Measurements from ENCODE around the gene ZNF274.
A peak's percentile ranks its signal among the peaks of the same experiment; 100 is the strongest.
"Not testable (repeated sequence)": the region's sequence is repeated elsewhere in the genome, so short reads cannot be mapped to it uniquely, and the experiment has no call there.

Gene ZNF274

DNA sequence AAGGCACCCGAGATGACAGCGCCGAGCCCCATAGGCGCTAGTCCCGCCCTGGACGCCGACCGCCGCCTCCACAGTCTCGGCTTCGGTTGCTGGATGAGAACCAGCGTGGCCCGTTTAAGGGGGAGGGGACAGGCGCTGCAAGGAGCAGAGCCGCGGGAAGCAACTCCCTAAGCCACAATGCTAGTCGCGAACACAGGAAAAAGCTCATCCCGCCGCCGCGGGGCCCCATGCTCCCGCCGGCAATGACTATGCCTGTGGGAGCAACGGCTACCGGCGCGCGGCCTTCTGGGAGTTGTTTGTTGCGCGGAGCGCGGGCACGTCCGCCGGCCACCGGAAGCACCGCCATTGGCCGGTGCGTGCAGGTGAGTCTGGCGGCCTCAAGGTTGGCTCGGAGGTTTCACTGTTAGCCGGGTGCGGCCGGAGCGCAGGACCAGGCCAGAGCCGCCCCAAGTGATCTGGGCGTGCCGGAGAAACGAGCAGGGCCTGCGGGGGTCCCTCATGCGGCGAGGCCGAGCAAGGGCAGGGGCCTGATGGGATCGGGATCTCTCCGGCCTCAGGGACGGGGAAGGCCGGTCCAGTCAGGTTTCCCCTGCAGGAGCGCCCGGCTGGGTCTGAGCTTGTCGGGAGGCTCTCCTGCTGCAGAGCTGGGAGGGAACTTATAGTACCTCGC, 45.9 kb downstream of the ZNF274 start, which contains the start of gene ZNF544:
Gene ZNF544, plus strand, starts transcription at position 330 of the 670 bp plus-strand sequence. CDS start 15,110 bp downstream, outside the sequence.
- TF ChIP-seq, protein P1, sequence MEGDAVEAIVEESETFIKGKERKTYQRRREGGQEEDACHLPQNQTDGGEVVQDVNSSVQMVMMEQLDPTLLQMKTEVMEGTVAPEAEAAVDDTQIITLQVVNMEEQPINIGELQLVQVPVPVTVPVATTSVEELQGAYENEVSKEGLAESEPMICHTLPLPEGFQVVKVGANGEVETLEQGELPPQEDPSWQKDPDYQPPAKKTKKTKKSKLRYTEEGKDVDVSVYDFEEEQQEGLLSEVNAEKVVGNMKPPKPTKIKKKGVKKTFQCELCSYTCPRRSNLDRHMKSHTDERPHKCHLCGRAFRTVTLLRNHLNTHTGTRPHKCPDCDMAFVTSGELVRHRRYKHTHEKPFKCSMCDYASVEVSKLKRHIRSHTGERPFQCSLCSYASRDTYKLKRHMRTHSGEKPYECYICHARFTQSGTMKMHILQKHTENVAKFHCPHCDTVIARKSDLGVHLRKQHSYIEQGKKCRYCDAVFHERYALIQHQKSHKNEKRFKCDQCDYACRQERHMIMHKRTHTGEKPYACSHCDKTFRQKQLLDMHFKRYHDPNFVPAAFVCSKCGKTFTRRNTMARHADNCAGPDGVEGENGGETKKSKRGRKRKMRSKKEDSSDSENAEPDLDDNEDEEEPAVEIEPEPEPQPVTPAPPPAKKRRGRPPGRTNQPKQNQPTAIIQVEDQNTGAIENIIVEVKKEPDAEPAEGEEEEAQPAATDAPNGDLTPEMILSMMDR (IDR thresholded peaks at IDR 0.05; ENCODE audit: low read depth, low read length, missing control alignments), result peak; percentile 23
- DNase-seq (ENCODE audit: low read depth), result peak; percentile 41
- peak within 1 kb of the TSS; percentile 87 for H3K4me3 ChIP-seq (ENCODE audit: low read depth, low read length)

DNA sequence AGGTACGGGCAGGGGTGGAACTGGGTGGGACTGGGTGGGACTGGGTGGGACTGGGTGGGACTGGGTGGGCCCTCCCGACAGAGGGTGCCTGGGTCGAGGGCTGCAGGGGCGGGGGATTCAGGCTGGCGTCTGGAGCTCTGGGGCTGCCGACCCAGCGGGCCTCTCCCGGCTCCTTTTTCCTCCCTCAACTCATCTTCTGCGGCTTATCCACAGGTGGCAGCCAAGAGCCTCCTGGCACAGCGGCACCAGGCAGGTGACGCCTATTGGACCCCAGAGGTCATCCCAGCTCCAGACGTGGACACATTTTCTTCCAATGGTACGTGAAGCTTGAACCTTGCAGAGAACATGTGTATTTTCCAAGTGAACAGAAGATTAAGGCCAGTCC, 46.4 kb downstream of the ZNF274 start:
- H3K4me3 ChIP-seq (ENCODE audit: low read depth, low read length), result peak overlapping the region; percentile 87
- TF ChIP-seq, protein P1 (IDR thresholded peaks at IDR 0.05; ENCODE audit: low read depth, low read length, missing control alignments), result peak; percentile 57
- DNase-seq (ENCODE audit: low read depth), result peak; percentile 12

DNA sequence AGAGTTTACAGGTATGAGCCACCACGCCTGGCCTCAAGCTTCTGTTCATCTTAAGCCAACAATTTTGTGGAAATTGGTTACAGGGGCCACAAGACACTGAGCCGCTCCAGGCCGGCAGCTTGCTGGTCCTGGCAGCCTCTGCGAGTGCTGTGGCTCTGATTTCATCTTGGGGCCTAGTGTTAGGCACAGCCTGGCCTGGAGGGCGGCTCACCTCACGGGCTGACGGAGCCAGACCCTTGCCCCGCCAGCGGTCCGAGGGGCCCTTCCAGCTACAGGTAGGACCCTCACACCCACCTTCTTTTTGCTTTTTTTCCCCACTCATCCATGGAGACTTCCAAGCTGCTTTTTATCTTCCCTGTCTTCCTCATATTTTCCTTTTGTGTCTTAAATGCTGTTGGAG, 54.5 kb downstream of the ZNF274 start:
- H3K4me3 ChIP-seq (ENCODE audit: low read depth, low read length), result no peak overlapping the region
- TF ChIP-seq, protein P1 (IDR thresholded peaks at IDR 0.05; ENCODE audit: low read depth, low read length, missing control alignments), result no peak
- no peak for DNase-seq (ENCODE audit: low read depth)

DNA sequence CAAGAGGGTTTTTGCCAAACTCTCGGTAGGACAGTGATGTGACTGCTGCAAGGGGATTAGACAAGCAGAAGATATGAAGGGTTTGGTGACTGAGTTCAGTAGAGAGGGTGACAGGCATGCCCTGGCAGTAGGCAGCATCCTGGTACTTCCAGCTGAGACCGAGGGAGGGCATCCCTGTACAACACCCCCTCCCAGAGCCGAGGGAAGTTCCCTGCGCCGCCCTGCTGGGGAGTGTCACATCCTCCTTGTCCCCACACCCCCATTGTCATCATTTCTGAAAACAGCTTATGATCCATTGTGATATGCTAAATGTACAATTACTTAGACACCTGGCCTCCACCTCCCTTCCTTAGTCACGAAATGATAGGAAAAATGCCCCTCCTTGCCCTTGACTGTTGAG, 60.5 kb downstream of the ZNF274 start:
- H3K4me3 ChIP-seq (ENCODE audit: low read depth, low read length), result no peak overlapping the region
- no peak for DNase-seq (ENCODE audit: low read depth)
- TF ChIP-seq, protein P1 (IDR thresholded peaks at IDR 0.05; ENCODE audit: low read depth, low read length, missing control alignments), result no peak

DNA sequence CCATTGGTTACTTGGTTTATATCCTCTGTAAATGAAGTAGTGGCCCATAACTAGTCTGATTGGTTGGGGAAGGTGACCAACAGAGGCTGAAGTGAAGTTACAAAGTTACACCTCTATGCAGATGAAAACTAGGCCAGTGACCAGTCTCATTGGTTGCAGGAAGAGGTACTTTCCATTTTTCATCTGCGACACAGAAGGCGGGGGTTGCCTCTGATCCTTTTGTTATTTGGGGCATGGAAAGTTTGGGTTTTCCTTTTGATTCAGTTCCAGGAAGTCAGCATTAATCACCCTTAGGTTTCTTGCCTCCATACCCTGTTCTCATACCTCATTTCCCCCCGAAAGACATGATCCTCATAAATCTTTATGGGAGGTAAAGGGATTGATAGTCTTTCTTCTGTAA, 66.0 kb downstream of the ZNF274 start:
- TF ChIP-seq, protein P1 (IDR thresholded peaks at IDR 0.05; ENCODE audit: low read depth, low read length, missing control alignments), result no peak
- no peak overlapping the region for H3K4me3 ChIP-seq (ENCODE audit: low read depth, low read length)
- DNase-seq (ENCODE audit: low read depth), result no peak

DNA sequence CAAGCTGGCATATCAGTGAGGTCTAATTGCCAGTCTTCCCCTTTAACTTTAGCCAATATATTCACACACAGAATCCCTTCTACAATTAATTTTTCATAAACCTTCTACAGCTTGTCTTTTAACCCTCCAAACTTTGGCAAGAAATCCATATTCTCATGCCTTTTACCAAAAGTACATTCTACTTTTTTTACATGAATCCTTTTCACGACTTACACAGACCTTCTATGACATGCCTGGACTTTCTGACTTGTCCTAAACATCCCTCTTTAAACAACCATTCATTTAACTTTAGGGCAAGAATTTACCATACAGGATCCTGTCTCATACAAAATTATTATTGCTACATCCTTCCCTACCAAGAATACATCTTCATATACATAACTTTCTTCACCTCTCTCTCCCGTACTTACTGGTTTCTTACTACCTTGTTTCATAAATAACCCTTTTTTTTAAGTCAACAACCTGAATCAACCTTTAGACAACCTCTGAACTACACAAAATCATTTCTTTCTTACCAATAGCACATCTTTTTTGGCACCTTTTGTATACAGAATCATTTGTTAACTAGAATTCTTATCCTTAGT, 69.3 kb downstream of the ZNF274 start:
- no peak for DNase-seq (ENCODE audit: low read depth)
- no peak overlapping the region for H3K4me3 ChIP-seq (ENCODE audit: low read depth, low read length)
- TF ChIP-seq, protein P1 (IDR thresholded peaks at IDR 0.05; ENCODE audit: low read depth, low read length, missing control alignments), result no peak

DNA sequence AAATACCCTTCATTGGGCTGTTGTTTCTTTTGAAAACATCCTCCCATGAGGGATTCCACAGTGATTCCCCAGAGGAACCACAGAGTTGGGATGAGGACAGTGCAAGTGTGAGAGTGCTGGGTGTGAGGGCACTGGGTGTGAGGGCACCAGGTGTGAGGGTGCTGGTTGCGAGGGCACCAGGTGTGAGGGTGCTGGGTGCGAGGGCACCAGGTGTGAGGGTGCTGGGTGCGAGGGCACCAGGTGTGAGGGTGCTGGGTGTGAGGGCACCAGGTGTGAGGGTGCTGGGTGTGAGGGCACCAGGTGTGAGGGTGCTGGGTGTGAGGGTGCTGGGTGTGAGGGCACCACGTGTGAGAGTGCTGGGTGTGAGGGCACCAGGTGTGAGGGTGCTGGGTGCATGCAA, 75.4 kb downstream of the ZNF274 start:
- DNase-seq (ENCODE audit: low read depth); H3K4me3 ChIP-seq (ENCODE audit: low read depth, low read length): not testable (repeated sequence)

All from GM12864 (cell line).